HUES6 (cell line): Measurements from ENCODE around the gene ST6GALNAC1.
A peak's percentile ranks its signal among the peaks of the same experiment; 100 is the strongest.

ENCODE experiments used
- H3K27ac ChIP-seq: 2 replicates; pipeline ENCODE4 v1.7.0; 2013; ENCODE audit warnings: low read depth, mild to moderate bottlenecking, low read length, inconsistent platforms
- H3K27me3 ChIP-seq: 2 replicates; pipeline ENCODE4 v1.6.1; 2013; ENCODE audit warnings: low read length; ENCODE audit not compliant: control insufficient read depth, insufficient read depth
- H3K36me3 ChIP-seq: 2 replicates; pipeline ENCODE4 v1.6.1; 2013; ENCODE audit warnings: low read length; ENCODE audit not compliant: control insufficient read depth, insufficient read depth
- H3K4me1 ChIP-seq: 2 replicates; pipeline ENCODE4 v1.6.1; 2013; ENCODE audit warnings: low read length; ENCODE audit not compliant: control insufficient read depth, insufficient read depth
- H3K4me3 ChIP-seq: 2 replicates; pipeline ENCODE4 v1.5.1; 2013; ENCODE audit warnings: low read depth, low read length
- H3K9ac ChIP-seq: one replicate; pipeline ENCODE4 v1.6.1; 2013; ENCODE audit warnings: mild to moderate bottlenecking, low read length
- H3K9me3 ChIP-seq: 2 replicates; pipeline ENCODE4 v1.6.1; 2013; ENCODE audit warnings: low read depth, low read length; ENCODE audit not compliant: control insufficient read depth, insufficient read depth

Gene ST6GALNAC1

DNA sequence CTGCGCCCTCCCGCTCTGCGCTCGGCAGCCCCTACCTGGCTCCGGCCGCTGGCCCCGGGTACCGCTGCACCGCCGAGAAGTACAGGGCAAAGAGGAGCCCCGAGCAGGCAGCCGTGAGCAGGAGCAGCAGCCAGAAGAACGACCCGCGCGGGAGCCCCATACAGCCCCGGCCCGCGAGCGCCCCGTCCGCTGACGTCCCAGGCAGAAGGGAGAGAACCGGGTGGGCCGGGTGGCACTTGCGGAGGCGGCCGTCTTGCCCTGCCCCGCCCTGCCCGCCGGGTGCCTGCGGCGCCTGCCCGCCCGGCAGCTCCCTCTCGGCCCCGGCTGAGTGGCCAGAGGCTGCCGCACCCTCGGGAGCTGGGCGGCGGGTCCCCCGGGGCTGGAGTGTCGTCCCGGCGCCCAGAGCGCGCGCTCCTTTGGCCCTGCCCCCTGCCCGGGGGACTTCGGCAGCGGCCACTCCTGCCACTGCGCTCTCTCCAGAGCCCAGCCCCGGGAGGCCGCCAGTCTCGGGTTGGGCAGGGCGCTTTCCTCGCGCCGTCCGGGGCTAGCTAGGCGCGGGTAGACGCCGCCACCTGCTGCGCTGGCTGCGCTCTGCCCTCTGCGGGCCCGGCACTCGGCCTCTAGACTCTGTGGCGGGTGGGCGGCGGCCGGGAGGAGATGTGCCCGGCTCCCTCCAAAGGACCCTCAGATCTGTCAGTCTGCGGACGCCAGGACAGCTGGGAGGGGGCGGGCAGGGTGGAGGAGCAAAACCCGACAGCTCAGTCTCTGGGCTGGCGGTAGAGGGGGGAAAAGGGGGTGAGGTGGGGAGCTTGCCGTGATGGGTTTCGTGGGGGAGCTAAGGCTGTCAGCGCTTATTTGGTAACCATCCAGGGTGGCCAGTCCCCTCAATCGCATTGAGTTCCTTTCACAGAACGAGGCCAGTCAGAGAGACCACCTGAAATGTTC, 57.6 kb downstream of the ST6GALNAC1 start, which contains the start of gene ST6GALNAC2:
Gene ST6GALNAC2, minus strand, starts transcription at position 212 of the 945 bp plus-strand sequence. Its CDS starts 52 bp downstream, at position 160.
- Histone ChIP-seq H3K27me3 (peaks cover 55% of the 10 kb centered on the region), H3K4me1 (peaks cover 13% of the 10 kb centered on the region), H3K9me3 (no peaks in the 10 kb centered on the region), H3K27ac (no peak within 1 kb of the TSS), H3K9ac (peak within 1 kb of the TSS; percentile 60), H3K36me3 (no peaks in the 10 kb centered on the region), H3K4me3 (peak within 1 kb of the TSS; percentile 63)

DNA sequence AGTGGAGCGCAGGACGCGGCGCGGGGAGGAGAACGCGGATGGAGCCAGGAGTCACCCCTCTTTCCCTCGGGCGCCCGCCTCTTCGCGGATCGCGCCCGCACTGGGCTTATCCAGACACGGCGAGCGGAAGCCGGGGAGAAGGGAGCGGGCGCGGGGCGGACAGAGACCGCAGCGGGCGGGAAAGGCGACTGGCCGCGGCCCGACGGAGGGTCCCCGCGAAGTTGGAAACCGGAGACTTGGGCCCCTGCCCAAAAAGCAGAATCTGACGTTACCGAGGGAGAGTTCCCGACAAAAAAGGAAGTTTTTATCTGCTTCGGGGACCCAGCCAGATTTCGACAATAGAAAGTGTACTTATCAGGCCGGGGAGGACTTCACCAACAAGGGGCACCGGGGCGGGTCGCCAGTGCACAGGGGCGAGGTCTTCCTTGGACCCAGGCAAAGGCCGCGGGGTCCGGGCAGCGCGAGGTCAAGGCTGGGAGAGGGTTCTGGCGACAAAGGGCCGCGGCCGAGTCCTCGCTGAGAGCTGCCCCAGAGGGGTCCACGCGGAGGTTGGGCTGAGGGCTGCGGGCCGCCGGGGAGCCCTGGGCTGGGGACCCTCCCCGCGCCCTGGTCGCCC, 58.4 kb downstream of the ST6GALNAC1 start:
- Histone ChIP-seq H3K4me1 (peaks cover 16% of the 10 kb centered on the region), H3K27me3 (peaks cover 55% of the 10 kb centered on the region), H3K4me3 (peak overlapping the region; percentile 63), H3K36me3 (no peaks in the 10 kb centered on the region), H3K9ac (peak overlapping the region; percentile 60), H3K9me3 (no peaks in the 10 kb centered on the region), H3K27ac (no peak overlapping the region)

DNA sequence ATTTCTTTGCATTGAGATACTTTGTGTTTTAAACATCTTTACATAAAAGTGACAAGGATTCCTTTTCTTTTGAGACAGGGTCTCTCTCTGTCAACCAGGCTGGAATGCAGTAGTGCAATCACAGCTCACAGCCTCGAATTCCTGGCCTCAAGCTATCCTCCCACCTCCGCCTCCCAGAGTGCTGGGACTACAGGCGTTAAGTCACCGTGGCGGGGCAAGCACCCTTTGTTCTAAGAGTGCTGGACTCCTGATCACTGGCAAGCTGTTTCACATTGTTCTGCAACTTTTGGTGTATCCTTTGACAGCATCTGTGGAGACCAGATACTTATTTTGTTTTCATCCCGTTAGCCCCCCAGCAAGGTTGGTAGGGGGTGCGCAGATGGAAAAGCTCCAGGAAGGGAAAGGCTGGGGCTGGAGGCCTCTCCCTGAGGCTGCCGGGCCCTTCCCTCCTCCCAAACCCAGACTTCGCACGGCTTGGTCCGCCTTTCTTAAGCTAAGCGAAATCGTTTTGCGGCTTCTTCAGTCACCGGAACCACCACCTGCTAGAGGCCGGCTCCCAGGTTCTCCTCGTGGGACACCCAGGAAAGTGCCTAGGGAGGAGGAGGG, 59.0 kb downstream of the ST6GALNAC1 start:
- Histone ChIP-seq H3K36me3 (no peaks in the 10 kb centered on the region), H3K9me3 (peaks cover 3% of the 10 kb centered on the region; the same call in 1 of the 2 replicates), H3K27ac (no peak overlapping the region), H3K4me1 (peaks cover 16% of the 10 kb centered on the region), H3K4me3 (peak overlapping the region; percentile 63), H3K27me3 (peaks cover 55% of the 10 kb centered on the region), H3K9ac (peak overlapping the region; percentile 60)

DNA sequence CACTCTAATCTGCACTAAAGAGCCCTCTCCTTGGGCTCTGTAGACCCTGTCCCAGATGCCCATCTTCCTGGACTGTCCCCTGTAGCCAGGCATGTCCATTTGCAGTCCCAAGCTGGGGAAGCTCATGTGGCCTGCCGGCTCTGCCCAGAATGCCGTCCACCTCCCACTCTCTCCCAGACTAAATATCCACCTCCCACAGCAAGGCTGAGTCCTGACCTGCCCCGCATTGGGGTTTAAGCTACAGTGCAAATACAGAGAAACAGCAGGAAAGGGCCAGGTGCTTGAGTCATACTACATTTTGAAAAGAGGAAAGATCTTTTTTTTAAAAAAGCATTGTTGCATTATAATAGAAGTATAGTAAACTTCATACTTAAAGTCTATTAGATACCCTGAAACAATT, 60.9 kb downstream of the ST6GALNAC1 start:
- peaks cover 41% of the 10 kb centered on the region for H3K27me3 ChIP-seq

DNA sequence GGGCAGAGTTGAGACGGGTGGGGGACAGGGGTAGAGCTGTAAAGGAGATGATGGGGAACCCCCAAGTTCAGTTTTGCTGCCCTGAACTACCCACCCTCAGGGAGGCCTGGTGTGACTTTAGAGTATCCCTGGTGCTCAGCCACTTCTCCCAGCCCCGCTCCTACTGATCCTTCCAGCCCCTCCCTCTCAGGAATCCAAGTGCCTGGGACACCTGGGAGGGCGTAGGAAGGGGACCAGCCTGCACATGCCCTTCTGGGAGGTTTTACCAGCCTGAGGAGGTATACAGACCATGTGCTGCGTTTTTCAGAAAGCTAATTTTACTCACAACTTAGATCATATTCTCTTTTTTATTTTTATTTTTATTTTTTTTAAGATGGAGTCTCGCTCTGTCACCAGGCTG, 62.0 kb downstream of the ST6GALNAC1 start:
- peaks cover 31% of the 10 kb centered on the region for H3K27me3 ChIP-seq
- peaks cover 9% of the 10 kb centered on the region for H3K4me1 ChIP-seq
- no peak overlapping the region for H3K27ac ChIP-seq
- no peak overlapping the region for H3K4me3 ChIP-seq
- no peak overlapping the region for H3K9ac ChIP-seq
- H3K9me3 ChIP-seq, result peaks cover 6% of the 10 kb centered on the region; the same call in 1 of the 2 replicates
- no peaks in the 10 kb centered on the region for H3K36me3 ChIP-seq

More for the DNA sequence above, 60.9 kb downstream of the ST6GALNAC1 start:
- Histone ChIP-seq H3K27ac (no peak overlapping the region), H3K4me3 (no peak overlapping the region), H3K9ac (no peak overlapping the region), H3K4me1 (peaks cover 16% of the 10 kb centered on the region), H3K9me3 (peaks cover 6% of the 10 kb centered on the region; the same call in 1 of the 2 replicates), H3K36me3 (no peaks in the 10 kb centered on the region)

DNA sequence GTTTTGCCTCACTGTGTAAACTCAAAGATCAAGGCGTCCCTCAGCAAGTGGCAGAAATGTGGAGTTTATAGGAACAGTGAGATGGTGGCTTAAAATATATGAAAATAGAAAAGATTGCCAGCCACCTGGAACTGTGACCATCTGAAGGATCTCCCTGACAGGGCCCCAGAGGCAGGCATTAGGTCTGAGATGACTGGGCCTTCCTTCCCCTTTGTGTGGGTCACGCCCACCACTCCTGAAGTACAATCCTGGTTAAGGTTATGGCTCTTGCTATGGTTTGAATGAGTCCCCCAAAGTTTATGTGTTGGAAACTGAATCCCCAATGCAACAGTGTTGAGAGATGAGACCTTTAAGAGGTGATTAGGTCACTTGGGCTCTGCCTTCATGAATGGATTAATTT, 64.3 kb downstream of the ST6GALNAC1 start:
- peaks cover 6% of the 10 kb centered on the region; the same call in 1 of the 2 replicates for H3K9me3 ChIP-seq
- H3K27ac ChIP-seq, result no peak overlapping the region
- H3K4me3 ChIP-seq, result no peak overlapping the region
- H3K27me3 ChIP-seq, result peaks cover 10% of the 10 kb centered on the region
- H3K36me3 ChIP-seq, result no peaks in the 10 kb centered on the region
- peaks cover 9% of the 10 kb centered on the region for H3K4me1 ChIP-seq
- no peak overlapping the region for H3K9ac ChIP-seq

DNA sequence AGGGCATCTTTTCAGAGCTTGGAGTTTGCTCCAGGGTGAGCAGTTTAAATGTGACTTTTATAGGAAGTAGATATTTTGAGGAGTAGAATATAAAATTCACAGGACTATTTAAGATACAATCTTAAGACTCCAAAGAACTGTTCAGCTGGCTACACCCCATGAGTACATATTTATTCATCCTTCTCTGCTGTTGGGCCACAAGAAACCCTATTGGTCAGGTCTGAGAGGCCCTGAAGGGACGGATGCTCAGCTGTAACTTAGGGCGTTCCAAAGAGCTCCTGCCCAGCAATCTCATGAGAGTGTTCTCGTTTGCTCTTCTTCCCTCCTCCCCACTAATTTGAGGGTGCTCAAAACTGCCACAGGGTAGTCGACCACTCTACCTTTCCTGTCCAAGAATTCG, 65.2 kb downstream of the ST6GALNAC1 start:
- H3K27ac ChIP-seq, result no peak overlapping the region
- H3K36me3 ChIP-seq, result no peaks in the 10 kb centered on the region
- peaks cover 2% of the 10 kb centered on the region; the same call in 1 of the 2 replicates for H3K27me3 ChIP-seq
- H3K9me3 ChIP-seq, result peaks cover 6% of the 10 kb centered on the region; the same call in 1 of the 2 replicates
- H3K4me1 ChIP-seq, result peaks cover 9% of the 10 kb centered on the region
- H3K9ac ChIP-seq, result no peak overlapping the region
- no peak overlapping the region for H3K4me3 ChIP-seq

DNA sequence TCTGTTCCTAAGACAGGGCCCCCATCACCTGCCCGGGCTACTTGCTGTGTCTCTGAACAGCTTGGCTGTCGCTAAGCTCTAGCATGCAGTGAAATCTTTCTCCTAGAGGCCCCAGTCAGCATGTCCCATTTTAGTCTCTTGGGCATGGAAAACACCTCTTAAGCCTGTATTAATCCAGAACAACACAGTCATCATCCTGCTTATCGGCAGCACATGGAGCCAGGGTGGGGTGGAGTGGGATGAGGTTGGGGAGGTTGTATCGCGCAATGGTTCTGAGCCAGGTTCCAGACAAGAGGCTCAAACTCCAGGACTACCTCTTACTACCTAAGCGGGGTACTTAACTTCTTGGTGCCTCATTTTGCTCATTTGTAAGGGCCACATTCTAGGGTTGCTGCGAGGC, 65.7 kb downstream of the ST6GALNAC1 start:
- Histone ChIP-seq H3K27ac (no peak overlapping the region), H3K36me3 (no peaks in the 10 kb centered on the region), H3K4me3 (no peak overlapping the region), H3K9ac (no peak overlapping the region), H3K27me3 (0 out of 2 replicates have a peak, but pooled peaks cover under 1% of the 10 kb centered on the region), H3K4me1 (peaks cover 9% of the 10 kb centered on the region), H3K9me3 (peaks cover 6% of the 10 kb centered on the region; the same call in 1 of the 2 replicates)

DNA sequence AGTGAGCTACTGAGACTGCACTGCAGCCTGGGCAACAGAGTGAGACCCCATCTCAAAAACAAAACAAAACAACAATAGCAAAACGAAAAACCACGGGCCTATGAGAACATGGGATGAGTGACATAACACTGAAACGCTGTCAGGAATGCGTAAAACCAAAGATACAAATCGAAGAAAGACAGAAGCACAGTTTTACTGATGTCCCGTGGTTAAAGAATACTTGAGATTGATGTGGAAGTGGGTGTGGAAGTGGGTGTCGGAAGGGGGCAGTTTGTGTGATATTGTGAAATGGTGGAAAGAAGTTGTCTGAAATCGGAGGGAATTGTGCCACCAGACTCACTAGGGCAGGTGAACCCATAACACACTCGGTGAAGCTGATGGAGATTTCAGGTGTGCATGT, 67.4 kb downstream of the ST6GALNAC1 start:
- no peaks in the 10 kb centered on the region for H3K27me3 ChIP-seq
- H3K4me3 ChIP-seq, result no peak overlapping the region
- H3K9me3 ChIP-seq, result peaks cover 6% of the 10 kb centered on the region; the same call in 1 of the 2 replicates
- H3K27ac ChIP-seq, result no peak overlapping the region
- H3K36me3 ChIP-seq, result no peaks in the 10 kb centered on the region
- peaks cover 6% of the 10 kb centered on the region for H3K4me1 ChIP-seq
- H3K9ac ChIP-seq, result no peak overlapping the region

DNA sequence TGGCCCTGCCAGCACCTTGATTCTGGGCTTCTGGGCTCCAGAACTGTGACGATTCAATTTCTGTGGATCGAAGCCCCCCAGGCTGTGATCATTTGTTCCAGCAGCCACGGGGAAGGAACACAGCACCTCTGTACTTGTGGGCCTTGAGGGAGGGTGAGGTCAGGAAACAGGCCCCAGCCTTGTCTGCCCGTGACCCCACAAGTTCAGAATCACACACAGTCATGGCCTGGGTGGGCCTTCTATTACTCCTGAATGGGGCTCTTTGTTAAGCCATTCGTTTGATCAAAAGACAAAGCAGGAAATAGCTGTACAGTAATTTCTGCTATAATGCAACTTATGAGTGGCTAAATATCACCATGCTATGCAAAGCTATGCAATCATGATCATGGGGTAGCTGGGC, 68.0 kb downstream of the ST6GALNAC1 start:
- H3K4me3 ChIP-seq, result no peak overlapping the region
- H3K27ac ChIP-seq, result no peak overlapping the region
- H3K9ac ChIP-seq, result no peak overlapping the region
- H3K36me3 ChIP-seq, result no peaks in the 10 kb centered on the region
- no peaks in the 10 kb centered on the region for H3K4me1 ChIP-seq
- no peaks in the 10 kb centered on the region for H3K27me3 ChIP-seq
- peaks cover 10% of the 10 kb centered on the region for H3K9me3 ChIP-seq
